Measurements from ENCODE around the gene OR6J1.
"Not testable (repeated sequence)": the region's sequence is repeated elsewhere in the genome, so short reads cannot be mapped to it uniquely, and the experiment has no call there.

DNA sequence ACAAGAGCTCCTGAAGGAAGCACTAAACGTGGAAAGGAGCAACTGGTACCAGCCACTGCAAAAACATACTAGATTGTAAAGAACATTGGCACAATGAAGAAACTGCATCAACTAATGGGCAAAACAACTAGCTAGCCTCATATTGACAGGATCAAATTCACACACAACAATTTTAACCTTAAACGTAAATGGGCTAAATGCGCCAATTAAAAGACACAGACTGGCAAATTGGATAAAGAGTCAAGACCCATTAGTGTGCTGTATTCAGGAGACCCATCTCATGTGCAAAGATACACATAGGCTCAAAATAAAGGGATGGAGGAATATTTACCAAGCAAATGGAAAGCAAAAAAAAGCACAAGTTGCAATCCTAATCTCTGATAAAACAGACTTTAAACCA lies 43.8 kb upstream of the OR6J1 start:
- TF ChIP-seq TAF1 (IDR thresholded peaks at IDR 0.05; ENCODE audit: low read depth, low read length); CTCF (IDR thresholded peaks at IDR 0.05; ENCODE audit: control extremely low read depth in 1 of 3, insufficient read depth in 1 of 3, low read depth in 1 of 3, low read length in 3 of 3); GTF2F1 (IDR thresholded peaks at IDR 0.05; ENCODE audit: borderline replicate concordance, low read depth, low read length); YY1 (IDR thresholded peaks at IDR 0.05; ENCODE audit: low read depth, low read length); POLR2AphosphoS5 (IDR thresholded peaks at IDR 0.05; ENCODE audit: low read depth, low read length): not testable (repeated sequence)
